ENCODE results near the gene PACC1. TPM values are rescaled to one million over a fixed set of nuclear protein-coding genes. Genes with fewer than 3 reads are reported as not detected.

Gene PACC1
- total RNA-seq, 1 experiment from 2014 or later: 19.5 TPM

GRCh38 chr1:212440419-212440818, 25.7 kb upstream of the PACC1 start:
- DNase-seq (ENCODE audit: low spot score) (no peak), ATAC-seq (peak; percentile 44)
- Mint-ChIP-seq H3K4me1 (no peaks in the 10 kb centered on the region), H3K4me3 (no peak overlapping the region), H3K9me3 (no peaks in the 10 kb centered on the region), H3K27me3 (ENCODE audit: low read depth) (no peaks in the 10 kb centered on the region), H3K36me3 (peaks cover 3% of the 10 kb centered on the region; the same call in 1 of the 2 replicates), H3K27ac (no peak overlapping the region; the same call in 1 of the 2 replicates)
- CTCF ChIA-PET: interaction anchor here (0.8 to 2.9 kb wide), 3 partner anchors 14 to 18 kb away, joined by 3 to 15 read pairs (median 5); no protein-coding TSS in a partner anchor
- POLR2A ChIA-PET: interaction anchor here (0.7 kb wide), 1 partner anchor 360 kb away, joined by 3 read pairs; no protein-coding TSS in a partner anchor
- TF ChIP-seq CBFB (CRISPR knock-in tag; IDR thresholded peaks at IDR 0.05; ENCODE audit: low read depth) (no peak), ZBTB43 (CRISPR knock-in tag; IDR thresholded peaks at IDR 0.05) (no peak), ZNF425 (CRISPR knock-in tag; conservative IDR thresholded peaks at IDR 0.05) (no peak), PRDM15 (CRISPR knock-in tag; IDR thresholded peaks at IDR 0.05) (no peak), ERG (CRISPR knock-in tag; IDR thresholded peaks at IDR 0.05) (no peak), GTF2I (CRISPR knock-in tag; conservative IDR thresholded peaks at IDR 0.05) (no peak), STAT6 (CRISPR knock-in tag; conservative IDR thresholded peaks at IDR 0.05; ENCODE audit: low read depth) (no peak), SMAD4 (CRISPR knock-in tag; IDR thresholded peaks at IDR 0.05) (no peak), E2F4 (CRISPR knock-in tag; IDR thresholded peaks at IDR 0.05; ENCODE audit: borderline replicate concordance, low read depth) (no peak), RORB (CRISPR knock-in tag; IDR thresholded peaks at IDR 0.05) (no peak), CREM (CRISPR knock-in tag; IDR thresholded peaks at IDR 0.05) (no peak), ZNF423 (CRISPR knock-in tag; IDR thresholded peaks at IDR 0.05) (no peak), ZNF281 (CRISPR knock-in tag; IDR thresholded peaks at IDR 0.05) (no peak), NR1H2 (CRISPR knock-in tag; IDR thresholded peaks at IDR 0.05) (no peak), GABPB1 (CRISPR knock-in tag; IDR thresholded peaks at IDR 0.05) (no peak), E2F5 (CRISPR knock-in tag; IDR thresholded peaks at IDR 0.05) (no peak), TCF7 (CRISPR knock-in tag; IDR thresholded peaks at IDR 0.05; ENCODE audit: low read depth) (no peak), MAX (CRISPR knock-in tag; IDR thresholded peaks at IDR 0.05) (no peak), ESRRA (CRISPR knock-in tag; IDR thresholded peaks at IDR 0.05; ENCODE audit: borderline replicate concordance) (no peak)
